GM21367 (cell line): ENCODE data around the gene CIITA.

ENCODE experiments used
- ATAC-seq: cut with Tn5 transposase; IDR thresholded peaks from one replicate; pipeline ENCODE4 v1.9.1; 2021; ENCODE audit not compliant: unreplicated experiment

CIITA gene

GRCh38 chr16:10879681-10880589, 2.9 kb downstream of the CIITA start:
- no peak for ATAC-seq

DNA sequence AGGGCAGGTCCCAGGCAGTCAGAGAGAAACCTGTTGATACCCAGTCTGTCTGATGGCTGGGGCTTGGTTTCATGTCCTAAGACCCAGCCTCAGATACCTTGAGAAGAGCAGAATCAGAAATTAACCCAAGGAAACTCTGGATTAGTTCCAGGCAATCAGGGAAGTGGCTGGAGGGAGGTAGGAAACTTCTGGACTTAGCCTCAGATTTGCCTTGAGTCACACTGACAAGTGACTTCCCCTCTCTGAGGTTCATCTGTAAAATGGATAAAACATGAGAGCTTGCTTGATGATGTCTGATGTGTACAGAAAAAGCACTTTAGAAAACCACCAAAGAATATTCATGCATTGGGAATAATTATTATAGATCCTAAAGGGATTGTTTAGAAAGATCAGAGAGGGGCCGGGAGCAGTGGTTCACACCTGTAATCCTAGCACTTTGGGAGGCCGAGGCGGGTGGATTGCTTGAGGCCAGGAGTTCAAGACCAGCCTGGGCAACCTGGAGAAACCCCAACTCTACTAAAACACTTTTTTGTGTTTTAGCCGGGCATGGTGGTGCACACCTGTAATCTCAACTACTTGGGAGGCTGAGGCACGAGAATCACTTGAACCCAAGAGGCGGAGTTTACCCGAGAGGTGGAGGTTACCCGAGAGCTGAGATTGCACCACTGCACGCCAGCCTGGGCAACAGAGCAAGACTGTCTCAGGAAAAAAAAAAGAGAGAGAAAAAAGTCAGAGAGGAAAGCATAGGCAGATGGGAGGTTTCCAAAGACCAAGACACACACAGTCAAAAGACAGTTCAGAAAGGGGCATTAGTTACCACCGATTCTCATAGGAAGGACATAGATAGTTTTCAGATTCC, 3.8 kb downstream of the CIITA start:
- ATAC-seq: no peak

- ATAC-seq: no peak
These were observed 4.6 kb downstream of the CIITA start for GRCh38 chr16:10881479-10882030.

- no peak for ATAC-seq
These were observed 6.0 kb downstream of the CIITA start for GRCh38 chr16:10883004-10883403.

- ATAC-seq: no peak
These were observed 8.2 kb downstream of the CIITA start for GRCh38 chr16:10885246-10885645.

DNA sequence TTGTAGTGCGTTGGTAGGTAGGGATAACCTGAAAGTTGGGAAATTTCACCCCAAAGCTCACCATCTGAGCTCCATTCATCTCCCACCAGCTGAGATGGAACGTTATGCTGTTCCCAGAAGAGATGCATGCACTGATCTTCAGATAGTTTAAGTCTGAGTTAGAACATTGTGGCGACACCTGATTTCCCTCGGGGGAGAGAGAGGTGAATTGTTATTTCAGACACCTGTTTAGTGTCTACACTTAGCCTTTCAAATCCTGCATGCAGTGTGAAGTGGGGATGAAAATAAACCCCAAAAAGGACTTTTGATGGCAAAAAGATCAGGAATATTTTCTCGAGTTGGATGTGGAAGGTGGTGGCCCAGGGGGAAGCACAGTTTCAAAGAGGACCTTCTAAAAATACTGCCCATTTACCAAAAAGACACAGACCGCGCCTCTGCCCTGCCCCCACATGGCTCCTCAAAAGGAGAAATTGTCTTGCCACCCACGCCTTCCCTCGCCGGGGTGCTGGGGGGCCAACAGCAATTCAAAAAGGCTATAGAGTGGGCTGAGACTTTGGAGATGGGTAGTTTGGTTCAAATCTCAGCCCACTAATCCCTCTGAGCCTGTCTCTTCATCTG, 11.4 kb downstream of the CIITA start:
- no peak for ATAC-seq

DNA sequence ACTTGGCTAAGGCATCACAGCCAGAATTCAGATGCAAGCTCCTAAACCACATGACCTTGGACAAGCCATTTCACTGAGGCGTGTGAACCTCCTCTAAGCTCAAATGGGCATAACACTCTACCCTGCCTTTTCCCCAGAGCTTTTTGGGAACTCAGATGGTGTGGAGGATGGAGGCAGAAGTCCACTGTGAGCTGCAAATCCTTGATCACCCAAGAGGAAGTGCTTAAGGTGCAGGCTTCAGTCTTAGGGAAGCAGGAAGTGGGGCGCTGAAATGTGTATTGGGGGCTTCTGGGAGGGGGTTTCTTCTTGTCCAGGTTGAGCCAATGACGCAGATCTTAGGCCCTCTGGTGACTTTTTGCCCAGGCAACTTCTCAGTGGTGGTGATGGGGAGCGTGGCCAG, 12.9 kb downstream of the CIITA start:
- no peak for ATAC-seq

- no peak for ATAC-seq
These were observed 15.8 kb downstream of the CIITA start for GRCh38 chr16:10892782-10893318.

GRCh38 chr16:10895053-10895946, 18.3 kb downstream of the CIITA start:
- no peak for ATAC-seq

- ATAC-seq: no peak
These were observed 19.2 kb downstream of the CIITA start for GRCh38 chr16:10896165-10896564.

GRCh38 chr16:10896723-10897122, 19.7 kb downstream of the CIITA start:
- peak; percentile 12 for ATAC-seq

- ATAC-seq: peak; percentile 49
These were observed 20.1 kb downstream of the CIITA start for GRCh38 chr16:10897134-10897533.

- no peak for ATAC-seq
These were observed 26.0 kb downstream of the CIITA start for GRCh38 chr16:10902999-10903398.

DNA sequence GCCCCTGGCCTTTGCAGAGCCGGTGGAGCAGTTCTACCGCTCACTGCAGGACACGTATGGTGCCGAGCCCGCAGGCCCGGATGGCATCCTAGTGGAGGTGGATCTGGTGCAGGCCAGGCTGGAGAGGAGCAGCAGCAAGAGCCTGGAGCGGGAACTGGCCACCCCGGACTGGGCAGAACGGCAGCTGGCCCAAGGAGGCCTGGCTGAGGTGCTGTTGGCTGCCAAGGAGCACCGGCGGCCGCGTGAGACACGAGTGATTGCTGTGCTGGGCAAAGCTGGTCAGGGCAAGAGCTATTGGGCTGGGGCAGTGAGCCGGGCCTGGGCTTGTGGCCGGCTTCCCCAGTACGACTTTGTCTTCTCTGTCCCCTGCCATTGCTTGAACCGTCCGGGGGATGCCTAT, 29.5 kb downstream of the CIITA start:
- no peak for ATAC-seq

DNA sequence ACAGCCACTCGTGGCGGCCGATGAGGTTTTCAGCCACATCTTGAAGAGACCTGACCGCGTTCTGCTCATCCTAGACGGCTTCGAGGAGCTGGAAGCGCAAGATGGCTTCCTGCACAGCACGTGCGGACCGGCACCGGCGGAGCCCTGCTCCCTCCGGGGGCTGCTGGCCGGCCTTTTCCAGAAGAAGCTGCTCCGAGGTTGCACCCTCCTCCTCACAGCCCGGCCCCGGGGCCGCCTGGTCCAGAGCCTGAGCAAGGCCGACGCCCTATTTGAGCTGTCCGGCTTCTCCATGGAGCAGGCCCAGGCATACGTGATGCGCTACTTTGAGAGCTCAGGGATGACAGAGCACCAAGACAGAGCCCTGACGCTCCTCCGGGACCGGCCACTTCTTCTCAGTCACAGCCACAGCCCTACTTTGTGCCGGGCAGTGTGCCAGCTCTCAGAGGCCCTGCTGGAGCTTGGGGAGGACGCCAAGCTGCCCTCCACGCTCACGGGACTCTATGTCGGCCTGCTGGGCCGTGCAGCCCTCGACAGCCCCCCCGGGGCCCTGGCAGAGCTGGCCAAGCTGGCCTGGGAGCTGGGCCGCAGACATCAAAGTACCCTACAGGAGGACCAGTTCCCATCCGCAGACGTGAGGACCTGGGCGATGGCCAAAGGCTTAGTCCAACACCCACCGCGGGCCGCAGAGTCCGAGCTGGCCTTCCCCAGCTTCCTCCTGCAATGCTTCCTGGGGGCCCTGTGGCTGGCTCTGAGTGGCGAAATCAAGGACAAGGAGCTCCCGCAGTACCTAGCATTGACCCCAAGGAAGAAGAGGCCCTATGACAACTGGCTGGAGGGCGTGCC, 30.1 kb downstream of the CIITA start:
- no peak for ATAC-seq

DNA sequence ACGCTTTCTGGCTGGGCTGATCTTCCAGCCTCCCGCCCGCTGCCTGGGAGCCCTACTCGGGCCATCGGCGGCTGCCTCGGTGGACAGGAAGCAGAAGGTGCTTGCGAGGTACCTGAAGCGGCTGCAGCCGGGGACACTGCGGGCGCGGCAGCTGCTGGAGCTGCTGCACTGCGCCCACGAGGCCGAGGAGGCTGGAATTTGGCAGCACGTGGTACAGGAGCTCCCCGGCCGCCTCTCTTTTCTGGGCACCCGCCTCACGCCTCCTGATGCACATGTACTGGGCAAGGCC, 30.7 kb downstream of the CIITA start:
- ATAC-seq: no peak

GRCh38 chr16:10911267-10911666, 34.3 kb downstream of the CIITA start:
- ATAC-seq: no peak

DNA sequence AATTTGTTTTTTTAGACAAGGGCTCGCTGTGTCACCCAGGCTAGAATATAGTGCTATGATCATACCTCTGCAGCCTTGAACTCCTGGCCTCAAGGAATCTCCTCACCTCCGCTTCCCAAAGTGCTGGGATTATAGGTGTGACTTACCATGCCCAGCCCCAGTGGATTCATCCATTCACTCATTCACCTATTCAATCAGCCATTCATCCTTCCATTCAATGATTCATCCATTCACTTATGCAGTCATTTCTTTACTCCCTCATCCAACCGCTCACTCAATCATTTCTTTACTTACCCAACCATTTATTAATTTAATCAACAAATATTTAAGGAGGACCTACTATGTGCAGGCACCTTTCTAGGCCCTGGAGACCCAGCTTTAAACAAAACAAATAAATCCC, 39.5 kb downstream of the CIITA start:
- no peak for ATAC-seq

DNA sequence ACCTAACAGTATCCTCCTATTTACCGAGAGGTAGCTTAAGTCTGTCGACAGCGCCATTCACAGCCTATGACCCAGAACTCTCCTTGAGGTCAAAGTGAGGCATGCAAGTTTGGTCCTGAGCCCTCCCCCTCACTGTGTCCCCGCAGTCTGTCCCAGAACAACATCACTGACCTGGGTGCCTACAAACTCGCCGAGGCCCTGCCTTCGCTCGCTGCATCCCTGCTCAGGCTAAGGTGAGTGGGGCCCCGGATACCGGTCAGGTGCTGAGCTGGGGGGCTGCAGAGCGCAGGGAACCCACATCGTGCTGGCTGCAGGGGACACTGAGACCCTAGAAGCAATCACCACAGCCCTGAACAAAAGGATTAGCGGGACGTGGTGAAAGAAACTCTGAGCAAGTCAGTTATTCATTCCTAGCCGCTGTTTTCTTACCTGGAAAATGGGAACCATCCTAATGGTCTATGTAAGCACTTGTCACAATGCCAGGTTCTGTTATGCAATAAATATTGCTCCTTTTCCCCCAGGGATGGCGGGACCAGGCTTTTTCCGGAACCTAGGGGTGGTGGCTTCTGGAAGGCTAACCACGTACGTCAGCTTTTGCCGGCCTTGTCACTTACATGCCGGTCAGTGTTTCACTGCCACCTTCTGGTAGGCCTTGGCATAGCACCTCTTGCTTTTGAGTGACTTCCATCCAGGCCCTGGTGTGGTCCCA, 41.4 kb downstream of the CIITA start:
- ATAC-seq: no peak
